ENCODE data around the gene THRSP. TPM values are rescaled to one million over a fixed set of nuclear protein-coding genes. Genes with fewer than 3 reads are reported as not detected.

Gene THRSP
- total RNA-seq, 1 donor from 2014 or later, result not detected

- intact Hi-C loops (cut with DNase I), result loop anchor here (10.0 kb wide), 1 partner anchor 124 kb away; the partner anchor contains the start of genes KCTD21 and USP35
- Histone ChIP-seq H3K36me3 (no peaks in the 10 kb centered on the region), H3K4me1 (peaks cover 15% of the 10 kb centered on the region), H3K27me3 (no peaks in the 10 kb centered on the region), H3K27ac (no peak overlapping the region), H3K9me3 (no peaks in the 10 kb centered on the region), H3K4me3 (no peak overlapping the region)
- TF ChIP-seq CTCF (IDR thresholded peaks at IDR 0.05), result no peak
- TF ChIP-seq POLR2AphosphoS5 (IDR thresholded peaks at IDR 0.05; ENCODE audit: insufficient read depth in 1 of 2, low read depth in 1 of 2), result no peak
- no peak for TF ChIP-seq POLR2A (IDR thresholded peaks at IDR 0.05)
- no peak for DNase-seq (ENCODE audit: extremely low spot score in 2 of 2)
Observed at GRCh38 chr11:78060533-78060932, 3.1 kb upstream of the THRSP start.

GRCh38 chr11:78061088-78061920, 2.4 kb upstream of the THRSP start:
- no peak for DNase-seq (ENCODE audit: extremely low spot score in 2 of 2)
- Histone ChIP-seq H3K36me3 (no peaks in the 10 kb centered on the region), H3K27ac (no peak overlapping the region), H3K9me3 (no peaks in the 10 kb centered on the region), H3K4me1 (peaks cover 15% of the 10 kb centered on the region), H3K27me3 (no peaks in the 10 kb centered on the region), H3K4me3 (no peak overlapping the region)
- intact Hi-C loops (cut with DNase I), result loop anchor here (10.0 kb wide), 1 partner anchor 123 kb away; the partner anchor contains the start of genes KCTD21 and USP35
- TF ChIP-seq CTCF (IDR thresholded peaks at IDR 0.05) (no peak), POLR2A (IDR thresholded peaks at IDR 0.05) (no peak)

GRCh38 chr11:78061921-78062311, 1.7 kb upstream of the THRSP start:
- no peaks in the 10 kb centered on the region for H3K36me3 ChIP-seq
- H3K9me3 ChIP-seq, result no peaks in the 10 kb centered on the region
- intact Hi-C loops (cut with DNase I), result loop anchor here (10.0 kb wide), 1 partner anchor 123 kb away; the partner anchor contains the start of genes KCTD21 and USP35
- TF ChIP-seq POLR2AphosphoS5 (IDR thresholded peaks at IDR 0.05; ENCODE audit: insufficient read depth in 1 of 2, low read depth in 1 of 2), result no peak
- no peak for TF ChIP-seq CTCF (IDR thresholded peaks at IDR 0.05)
- TF ChIP-seq POLR2A (IDR thresholded peaks at IDR 0.05), result no peak
- H3K27me3 ChIP-seq, result no peaks in the 10 kb centered on the region
- H3K4me1 ChIP-seq, result peaks cover 15% of the 10 kb centered on the region
- no peak overlapping the region for H3K4me3 ChIP-seq
- DNase-seq (ENCODE audit: extremely low spot score in 2 of 2), result no peak
- no peak overlapping the region for H3K27ac ChIP-seq

GRCh38 chr11:78062671-78063070, 990 bp upstream of the THRSP start:
- peaks cover 15% of the 10 kb centered on the region for H3K4me1 ChIP-seq
- no peaks in the 10 kb centered on the region for H3K36me3 ChIP-seq
- intact Hi-C loops (cut with DNase I), result loop anchor here (10.0 kb wide), 1 partner anchor 122 kb away; the partner anchor contains the start of genes KCTD21 and USP35
- no peaks in the 10 kb centered on the region for H3K27me3 ChIP-seq
- H3K27ac ChIP-seq, result no peak overlapping the region
- DNase-seq (ENCODE audit: extremely low spot score in 2 of 2), result no peak
- TF ChIP-seq POLR2A (IDR thresholded peaks at IDR 0.05) (no peak), POLR2AphosphoS5 (IDR thresholded peaks at IDR 0.05; ENCODE audit: insufficient read depth in 1 of 2, low read depth in 1 of 2) (no peak), CTCF (IDR thresholded peaks at IDR 0.05) (no peak)
- H3K9me3 ChIP-seq, result no peaks in the 10 kb centered on the region
- H3K4me3 ChIP-seq, result no peak overlapping the region

- Histone ChIP-seq H3K27me3 (no peaks in the 10 kb centered on the region), H3K27ac (no peak overlapping the region), H3K4me3 (no peak overlapping the region), H3K9me3 (no peaks in the 10 kb centered on the region), H3K36me3 (peaks cover 0 to 12% of the 10 kb centered on the region in 2 donors), H3K4me1 (peaks cover 15% of the 10 kb centered on the region)
- intact Hi-C loops (cut with DNase I), result loop anchor here (10.0 kb wide), 1 partner anchor 120 kb away; the partner anchor contains the start of genes KCTD21 and USP35
- no peak for DNase-seq (ENCODE audit: extremely low spot score in 2 of 2)
- TF ChIP-seq POLR2A (IDR thresholded peaks at IDR 0.05) (no peak), CTCF (IDR thresholded peaks at IDR 0.05) (no peak), POLR2AphosphoS5 (IDR thresholded peaks at IDR 0.05; ENCODE audit: insufficient read depth in 1 of 2, low read depth in 1 of 2) (no peak)
Observed at GRCh38 chr11:78065203-78065602, 1.5 kb downstream of the THRSP start.

All from vagina (tissue), 2 donors.